HG02798 (cell line): ENCODE results near the gene BCKDHB.

Experiments used
- ATAC-seq: cut with Tn5 transposase; IDR thresholded peaks from one replicate; pipeline ENCODE4 v1.9.1; 2021; ENCODE audit warnings: mild to moderate bottlenecking; ENCODE audit not compliant: unreplicated experiment, poor library complexity

The BCKDHB gene

GRCh38 chr6:80145921-80146320 is 39.5 kb downstream of the BCKDHB start:
- no peak for ATAC-seq

- no peak for ATAC-seq
Measured at GRCh38 chr6:80148220-80148619, 41.7 kb downstream of the BCKDHB start.

DNA sequence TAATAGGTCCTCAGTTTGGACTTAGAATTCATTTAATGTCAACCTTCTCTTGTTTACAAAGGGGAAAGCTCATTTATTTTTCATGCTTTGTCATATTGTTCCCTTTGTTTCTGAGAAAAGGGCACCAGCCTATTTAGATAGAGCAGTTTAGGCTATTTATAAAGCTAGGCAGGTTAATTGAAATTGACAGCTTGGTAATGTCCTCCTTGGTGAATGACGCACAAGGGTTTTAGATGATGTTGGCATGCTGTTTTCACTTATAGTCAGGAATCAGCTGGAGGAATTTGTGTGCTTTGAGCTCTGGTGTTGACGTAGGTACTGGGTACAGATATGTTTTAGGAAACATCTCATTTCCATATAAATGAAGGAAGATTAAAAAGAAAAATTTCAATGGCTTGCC is 45.2 kb downstream of the BCKDHB start:
- no peak for ATAC-seq

GRCh38 chr6:80154160-80154559 is 47.7 kb downstream of the BCKDHB start:
- no peak for ATAC-seq

GRCh38 chr6:80156221-80156620 is 49.8 kb downstream of the BCKDHB start:
- no peak for ATAC-seq

- no peak for ATAC-seq
Measured at GRCh38 chr6:80158478-80158989, 52.1 kb downstream of the BCKDHB start.

- ATAC-seq = no peak
Measured at GRCh38 chr6:80161434-80161833, 55.0 kb downstream of the BCKDHB start.

GRCh38 chr6:80163754-80164187 is 57.3 kb downstream of the BCKDHB start:
- peak; percentile 58 for ATAC-seq

DNA sequence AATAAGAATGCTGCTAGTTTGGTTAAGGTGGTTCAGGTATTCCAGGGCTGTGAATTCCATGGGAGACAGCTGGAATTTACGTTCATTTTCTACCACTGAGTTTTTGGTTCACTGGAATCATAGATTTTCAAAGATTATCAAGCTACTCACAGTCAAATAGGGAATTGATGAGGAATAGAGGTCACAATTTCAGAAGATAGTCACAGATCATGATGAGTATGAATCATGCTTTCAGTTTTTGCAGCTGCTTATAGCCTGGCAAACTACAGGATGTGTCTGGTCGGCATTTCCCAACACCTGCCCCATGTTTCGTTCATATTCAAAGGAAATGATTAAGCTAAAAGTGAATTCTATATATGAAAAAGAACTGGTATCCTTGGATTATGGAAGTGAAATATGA is 58.7 kb downstream of the BCKDHB start:
- peak; percentile 91 for ATAC-seq

DNA sequence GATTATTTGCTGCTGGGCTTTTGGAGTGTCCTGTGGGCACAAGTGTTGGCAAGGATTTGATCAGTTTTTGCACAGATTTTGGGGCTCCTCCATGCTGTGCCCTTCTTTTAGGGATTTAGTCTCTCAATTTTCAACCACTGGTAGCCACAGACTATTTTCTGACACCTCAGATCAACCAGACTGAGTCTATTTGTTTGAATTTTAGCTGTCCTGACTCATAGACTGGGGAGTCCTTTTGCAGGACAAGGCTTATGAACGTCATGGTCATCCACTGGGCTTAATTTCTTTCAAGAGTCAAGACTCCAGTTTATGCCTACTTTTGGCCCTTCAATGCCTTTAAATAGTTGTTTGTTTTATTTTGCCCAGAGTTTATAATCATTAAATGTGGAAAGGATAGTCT is 59.3 kb downstream of the BCKDHB start:
- no peak for ATAC-seq

DNA sequence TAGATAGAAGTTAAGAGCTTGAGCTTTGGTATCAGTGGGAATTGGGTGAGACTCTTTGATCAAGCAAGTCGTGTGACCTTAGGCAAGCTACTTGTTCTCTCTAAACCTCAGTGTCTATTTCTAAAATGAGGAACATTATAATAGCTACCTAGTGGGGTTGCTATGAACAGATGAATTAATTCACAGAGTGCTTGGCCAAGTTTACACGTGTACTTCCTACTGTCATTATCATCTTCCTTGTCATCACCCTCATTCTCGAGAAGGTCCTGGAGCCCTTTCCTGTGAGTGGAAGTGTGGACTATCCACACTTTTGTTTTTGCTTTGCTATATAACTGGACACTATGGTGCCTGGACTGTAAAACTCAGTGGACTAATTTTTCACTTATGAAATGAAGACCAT is 64.0 kb downstream of the BCKDHB start:
- no peak for ATAC-seq

GRCh38 chr6:80173411-80173810 is 66.9 kb downstream of the BCKDHB start:
- ATAC-seq = no peak

GRCh38 chr6:80174900-80175572 is 68.6 kb downstream of the BCKDHB start:
- no peak for ATAC-seq

DNA sequence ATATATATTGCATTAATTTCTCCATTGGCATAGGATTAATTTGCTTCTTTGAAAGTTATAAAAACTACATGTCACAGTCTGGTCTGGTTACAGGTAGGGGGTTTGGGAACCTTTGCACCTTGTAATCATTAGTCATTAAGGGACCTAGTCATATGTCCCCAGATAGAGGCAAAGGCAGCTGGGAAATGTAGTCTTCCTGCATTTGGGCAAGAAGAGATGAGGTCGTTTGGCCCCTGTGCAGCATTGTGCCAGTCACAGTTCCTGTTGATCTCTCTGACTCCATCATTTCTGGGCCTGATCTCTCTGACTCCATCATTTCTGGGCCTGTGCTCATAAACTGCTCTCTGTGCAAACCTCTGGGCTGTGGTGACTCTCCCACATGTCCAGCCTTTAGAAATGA is 73.2 kb downstream of the BCKDHB start:
- ATAC-seq = no peak

- peak; percentile 54 for ATAC-seq
Measured at GRCh38 chr6:80181352-80182081, 75.0 kb downstream of the BCKDHB start.

- ATAC-seq = no peak
Measured at GRCh38 chr6:80182308-80182707, 75.8 kb downstream of the BCKDHB start.

DNA sequence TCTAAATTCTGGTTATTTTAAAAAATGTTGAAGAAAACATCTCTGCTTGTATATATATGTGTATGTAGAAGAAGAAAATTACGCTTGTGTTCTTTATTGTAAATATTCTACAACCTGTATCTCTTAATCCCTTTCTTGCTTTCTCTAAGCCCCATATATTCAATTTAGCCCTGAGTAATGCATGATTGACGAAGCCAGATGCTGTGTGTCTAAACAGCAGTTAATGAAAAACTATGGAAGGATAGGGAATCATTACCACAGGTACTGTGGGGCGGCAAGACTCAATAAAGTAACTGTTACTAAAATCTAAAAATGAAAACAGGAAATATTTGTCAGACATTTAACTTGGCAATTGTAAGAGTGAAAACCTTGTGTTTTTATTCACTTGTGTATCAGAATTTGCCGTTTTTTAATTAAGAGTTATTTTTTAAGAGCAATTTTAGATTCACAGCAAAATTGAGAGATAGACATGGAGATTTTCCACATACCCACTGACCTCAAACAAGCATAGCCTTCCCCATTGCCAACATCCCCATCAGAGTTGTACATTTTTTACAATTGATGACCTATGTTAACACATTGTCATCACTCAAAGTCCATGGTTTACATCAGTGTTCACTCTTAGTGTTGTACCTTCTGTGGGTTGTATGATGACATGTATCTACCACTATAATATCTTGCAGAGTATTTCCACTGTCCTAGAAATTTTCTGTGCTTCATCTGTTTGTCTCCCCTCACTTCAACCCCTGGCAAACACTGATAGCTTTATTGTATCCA is 76.7 kb downstream of the BCKDHB start:
- ATAC-seq = no peak

GRCh38 chr6:80185492-80185891 is 79.0 kb downstream of the BCKDHB start:
- ATAC-seq = no peak

DNA sequence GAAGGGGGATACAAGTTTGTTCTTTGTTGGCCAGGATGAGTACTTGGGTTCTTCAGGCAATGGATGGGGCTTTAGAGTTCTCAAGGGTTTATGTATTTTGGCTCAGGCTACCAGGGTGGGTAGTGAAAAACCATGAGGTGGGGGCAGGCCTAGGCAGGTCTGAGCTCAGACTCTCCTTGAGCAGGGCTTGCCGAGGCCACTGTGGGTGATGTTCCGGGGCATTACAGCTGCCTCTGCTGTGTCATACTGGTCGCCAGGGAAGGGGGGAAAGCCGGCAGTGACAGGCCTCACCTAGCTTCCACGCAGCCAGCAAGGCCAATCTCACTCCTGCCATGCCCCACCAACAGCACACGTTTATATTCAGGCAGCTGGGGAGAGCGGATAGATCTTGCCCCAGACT is 79.6 kb downstream of the BCKDHB start:
- ATAC-seq = no peak

GRCh38 chr6:80196906-80197305 is 90.4 kb downstream of the BCKDHB start:
- ATAC-seq = no peak

GRCh38 chr6:80197474-80197873 is 91.0 kb downstream of the BCKDHB start:
- no peak for ATAC-seq
